T-helper 2 cell (primary cell): ENCODE data around the gene CFAP53.

Experiments
- DNase-seq, 5 experiments: peaks; one replicate each; pipeline versions ENCODE4 v3.0.0 to v3.0.0-alpha.2; 2012 to 2022

CFAP53 gene

DNA sequence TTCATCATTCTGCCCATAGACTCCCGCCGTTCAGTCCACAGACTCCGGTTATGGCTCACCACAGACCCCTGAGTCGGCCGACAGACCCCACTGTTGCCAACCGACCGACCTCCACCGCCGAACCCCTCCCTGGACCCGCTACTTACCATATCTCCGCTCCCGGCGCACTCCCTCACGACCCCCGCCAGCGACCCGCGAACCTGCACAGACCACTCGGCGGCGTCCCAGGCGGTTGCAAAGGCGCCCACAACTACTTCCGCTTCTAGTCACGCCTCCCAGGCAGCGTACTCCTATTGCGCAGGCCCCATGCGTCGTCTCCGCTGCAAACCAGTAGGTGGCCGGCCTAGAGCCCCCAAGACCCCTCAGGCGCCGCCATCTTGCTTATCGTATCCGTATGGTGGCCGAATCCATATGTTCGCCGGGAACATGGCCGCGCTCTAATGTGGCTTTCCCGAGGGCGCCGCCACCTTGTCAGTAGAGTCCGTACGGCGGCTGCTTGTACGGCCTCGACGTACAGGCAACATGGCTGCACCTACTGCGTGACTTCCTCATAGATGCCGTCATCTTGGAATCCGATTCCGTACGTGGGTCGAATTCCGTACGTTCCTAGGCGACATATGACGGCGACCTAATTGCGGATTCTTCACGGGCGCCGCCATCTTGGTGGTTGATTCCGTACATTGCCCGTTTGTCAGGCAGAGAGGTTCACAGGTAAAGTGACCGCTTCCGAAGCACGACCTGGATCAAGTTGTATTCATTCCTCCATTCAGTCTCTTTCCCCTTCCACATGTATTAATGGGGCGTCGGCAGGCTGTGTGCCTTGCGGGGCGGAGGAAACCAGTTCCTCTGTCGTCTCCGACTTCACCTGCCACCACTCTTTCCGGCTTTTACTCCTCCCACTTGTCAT, 21.4 kb upstream of the CFAP53 start, which contains the start of gene CXXC1:
CXXC1 (minus strand) TSS at position 252 of the 907 bp plus-strand sequence; CDS start at position 149, 103 bp downstream.
- peak; percentile 91 to 100 (median 98) for DNase-seq

DNA sequence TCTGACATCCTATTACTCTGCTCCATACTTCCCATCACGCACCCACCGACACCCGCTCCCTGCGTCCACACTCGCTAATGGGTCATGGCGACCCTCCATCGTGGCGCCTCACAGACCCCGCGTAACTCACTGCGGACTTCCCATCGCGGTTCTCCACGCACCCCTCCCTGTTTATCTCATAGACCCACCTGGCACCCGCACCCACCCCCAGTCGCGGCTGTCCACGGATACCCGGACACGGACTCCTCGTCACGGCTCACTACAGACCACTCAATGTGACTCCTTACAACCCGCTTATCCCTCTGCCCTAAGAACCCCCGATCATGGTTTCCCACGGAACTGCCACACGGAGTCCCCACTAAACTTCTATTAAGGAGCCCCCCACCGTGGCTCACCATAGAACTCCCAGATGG, 20.7 kb upstream of the CFAP53 start:
- no peak for DNase-seq

DNA sequence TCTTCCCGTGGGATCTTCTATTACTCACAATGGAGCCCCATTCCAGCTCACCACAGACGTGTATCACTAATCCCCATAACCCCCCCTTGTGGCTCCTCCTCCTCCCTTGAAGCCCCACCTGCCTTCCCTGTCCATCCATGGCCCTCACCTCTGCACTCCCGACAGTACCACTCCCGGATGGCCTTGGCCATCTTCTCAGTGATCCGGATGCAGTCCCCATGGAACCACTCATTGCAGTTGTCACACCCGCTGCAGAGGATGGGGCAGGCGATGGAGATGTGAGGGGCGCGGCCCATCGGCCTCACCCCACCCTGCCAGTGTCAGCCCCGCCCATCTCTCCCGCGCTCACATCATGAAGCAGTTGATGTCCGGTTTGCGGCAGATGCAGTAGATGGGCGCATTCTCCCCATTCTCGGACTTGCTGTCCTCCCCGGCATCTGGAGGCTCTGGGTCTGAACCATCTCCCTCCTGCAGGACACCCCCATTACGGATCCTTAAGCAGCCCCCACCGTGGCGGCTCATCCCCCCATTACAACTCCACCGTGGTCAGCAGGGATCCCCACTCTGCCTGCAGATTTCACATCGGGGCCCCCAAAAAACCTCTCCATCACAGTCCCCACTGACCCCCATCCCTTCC, 20.2 kb upstream of the CFAP53 start:
- DNase-seq = peak in 1 of 5 experiments; percentile 65

DNA sequence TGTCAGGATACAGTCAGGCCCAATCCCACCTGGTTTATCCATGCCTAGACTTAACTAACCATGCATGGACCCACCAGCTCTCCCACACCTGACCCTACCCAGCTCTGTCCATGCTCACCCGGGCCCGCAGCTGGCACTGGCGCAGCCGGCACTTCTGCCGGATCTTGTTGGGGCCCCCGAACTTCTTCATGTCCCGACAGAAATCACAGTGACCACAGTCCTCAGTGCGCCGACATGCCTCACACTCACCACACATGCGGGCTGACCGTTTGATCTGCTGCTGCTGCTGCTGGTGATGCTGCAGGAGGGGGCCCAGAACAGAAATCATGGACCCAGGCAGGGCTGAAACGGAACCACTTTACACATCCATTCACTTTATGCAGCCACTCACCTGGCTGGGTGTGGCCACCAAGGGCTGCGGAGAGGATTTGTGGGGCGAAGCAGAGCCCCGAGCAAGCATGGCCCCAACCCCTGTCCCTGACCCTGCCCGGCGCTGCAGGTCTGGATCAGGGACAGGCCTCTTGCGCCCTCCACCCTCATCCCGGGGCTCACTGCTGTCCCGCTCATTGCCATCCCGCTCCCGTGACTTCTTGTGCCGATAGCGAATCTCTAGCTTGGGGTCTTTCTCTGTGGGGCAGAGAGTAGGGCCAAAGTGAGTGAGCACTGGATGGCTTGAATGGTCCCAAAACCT, 19.5 kb upstream of the CFAP53 start:
- no peak for DNase-seq

DNA sequence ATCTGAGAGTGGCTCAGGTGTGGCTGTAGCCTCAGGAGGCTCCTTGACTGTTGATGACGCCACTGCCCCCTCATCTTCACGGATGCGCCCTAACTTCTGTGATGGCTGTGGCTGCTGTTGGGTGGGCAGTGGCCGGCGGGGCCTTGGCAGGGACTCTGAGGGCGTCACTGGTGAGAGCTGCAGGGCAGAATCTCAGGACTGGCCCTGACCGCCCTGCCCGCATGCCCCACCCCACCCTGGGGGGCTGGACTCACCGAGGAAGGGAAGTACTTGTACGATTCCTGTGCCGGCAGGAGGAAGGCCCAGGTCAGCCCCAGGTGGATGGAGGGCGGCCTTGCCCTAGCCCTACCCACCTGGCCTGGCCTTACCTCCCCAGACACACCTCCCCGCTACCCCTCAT, 18.8 kb upstream of the CFAP53 start:
- DNase-seq = no peak

DNA sequence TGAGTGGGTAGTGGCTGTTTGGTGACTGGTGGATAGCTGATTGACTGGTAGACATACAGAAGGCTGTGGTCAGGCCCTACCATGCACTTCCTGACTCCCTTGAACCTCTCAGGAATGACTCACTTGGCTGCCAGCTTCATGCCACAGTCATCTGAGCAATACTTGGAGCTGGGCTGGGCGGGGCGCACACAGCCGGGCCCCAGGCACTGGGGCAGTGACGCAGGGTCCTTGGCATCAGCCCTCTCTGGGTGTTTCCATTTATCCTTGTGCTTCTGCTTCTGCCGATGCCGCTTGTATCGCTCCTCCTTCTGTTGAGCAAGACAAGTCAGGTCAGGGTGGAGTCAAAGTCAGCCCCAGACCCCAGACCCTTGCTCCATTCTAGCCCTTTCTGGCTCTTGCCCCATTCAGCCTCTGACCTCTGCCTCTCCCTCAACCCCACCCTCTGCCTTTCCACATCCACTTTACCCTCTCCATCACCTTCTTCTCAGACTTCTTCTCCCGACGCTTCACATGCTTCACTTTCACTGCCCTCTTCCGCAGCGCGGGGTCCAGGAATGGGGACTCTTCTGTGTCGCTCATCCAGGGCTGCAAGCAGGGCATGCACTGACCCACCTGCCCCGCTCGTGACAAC, 18.1 kb upstream of the CFAP53 start:
- DNase-seq = no peak

DNA sequence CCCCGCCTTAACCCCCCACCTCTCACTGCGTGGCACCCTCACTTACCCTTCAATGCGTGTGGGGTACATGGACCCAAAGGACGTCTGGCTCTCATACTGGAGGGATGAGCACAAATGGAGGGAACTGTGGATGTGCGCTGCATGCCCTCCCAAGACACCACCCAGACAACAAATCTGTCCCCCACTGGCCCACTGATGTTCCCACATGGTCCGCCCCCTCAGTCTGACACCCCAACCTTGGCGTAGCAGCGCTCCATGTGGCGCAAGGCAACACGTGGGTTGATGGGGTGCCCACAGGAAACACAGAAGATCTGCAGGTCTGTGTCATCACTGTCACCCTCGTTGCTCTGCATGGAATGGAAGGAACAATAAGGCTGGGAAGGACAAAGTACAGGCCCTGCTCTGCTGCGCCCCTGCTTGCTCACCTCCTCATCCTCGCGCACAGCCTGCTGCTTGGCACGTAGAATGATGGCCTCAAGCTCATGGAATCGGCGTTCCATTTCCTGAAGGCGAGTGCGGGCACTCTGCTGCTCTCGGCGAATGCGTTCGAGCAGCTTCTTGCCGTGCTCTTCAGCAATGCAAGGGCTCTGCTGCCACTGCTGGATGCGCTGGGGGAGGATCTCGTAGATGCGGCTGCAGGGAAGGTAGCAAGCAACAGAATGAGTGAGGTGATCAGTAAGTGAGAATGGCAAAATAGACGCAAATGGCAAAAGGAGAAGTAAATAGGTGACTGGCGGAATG, 17.3 kb upstream of the CFAP53 start:
- DNase-seq = no peak

DNA sequence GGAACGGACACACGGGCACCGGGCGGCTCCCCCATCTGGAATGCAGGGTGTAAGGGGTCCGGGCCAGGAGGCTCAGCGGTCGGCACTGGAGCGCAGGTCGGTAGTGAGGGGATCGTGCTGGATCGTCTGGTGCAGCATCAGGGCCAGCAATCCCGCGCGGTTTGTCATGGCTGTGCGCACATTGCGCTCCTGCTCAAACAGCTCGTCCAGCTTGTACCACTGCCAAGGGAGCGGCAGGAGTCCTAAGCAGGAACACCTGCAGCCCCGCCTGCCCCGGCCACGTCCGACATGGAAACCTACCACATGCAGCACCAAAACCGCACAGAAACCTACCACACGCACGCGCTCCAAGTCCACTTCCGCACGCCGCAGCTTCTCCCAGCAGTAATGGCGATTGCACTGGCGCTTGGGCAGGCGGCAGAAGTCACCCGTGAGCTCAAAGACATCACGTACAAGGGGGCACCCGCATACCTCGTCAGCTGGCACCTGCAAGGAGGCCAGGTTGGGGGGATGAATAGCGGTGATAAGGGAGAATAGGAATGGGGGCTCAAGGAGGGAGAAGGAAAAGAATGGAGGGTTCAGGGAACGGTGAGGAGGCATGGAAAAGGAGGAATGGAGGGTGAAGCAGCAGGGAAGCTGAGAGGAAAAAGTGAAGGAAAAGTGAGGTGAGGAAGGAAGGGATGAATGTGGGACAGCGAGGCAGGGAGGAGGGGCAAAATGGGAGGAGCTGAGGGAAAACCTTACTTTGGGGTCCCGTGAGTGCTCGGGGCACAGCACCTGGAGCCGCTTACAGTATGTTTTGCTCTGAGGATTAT, 16.4 kb upstream of the CFAP53 start:
- DNase-seq = no peak

DNA sequence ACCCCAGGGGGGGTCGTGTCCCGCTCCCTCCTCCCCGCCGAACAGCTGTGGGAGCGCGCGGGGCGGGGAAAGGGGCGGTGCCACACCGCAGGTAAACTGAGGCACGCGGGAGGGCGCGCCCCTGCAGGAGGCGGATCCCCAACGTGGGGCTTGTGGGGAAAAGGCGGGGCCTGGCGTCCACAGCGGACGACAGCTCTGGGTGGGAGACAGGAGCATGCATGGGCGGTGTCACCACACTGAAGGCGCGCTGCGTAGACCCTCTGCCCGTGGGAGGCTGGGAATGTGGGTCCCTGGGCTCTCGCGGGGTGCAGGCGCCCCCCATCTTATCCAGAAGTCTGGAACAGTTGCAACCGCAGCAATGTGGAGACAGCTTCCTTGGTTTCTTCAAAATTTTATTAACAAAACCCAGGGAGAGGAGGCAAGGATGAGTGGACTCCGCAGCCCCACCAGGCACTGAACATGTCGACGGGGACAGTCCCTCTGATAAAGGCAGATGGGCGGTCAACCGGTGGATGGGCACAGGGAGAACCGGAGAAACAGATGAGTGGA, 15.8 kb upstream of the CFAP53 start:
- DNase-seq = no peak

DNA sequence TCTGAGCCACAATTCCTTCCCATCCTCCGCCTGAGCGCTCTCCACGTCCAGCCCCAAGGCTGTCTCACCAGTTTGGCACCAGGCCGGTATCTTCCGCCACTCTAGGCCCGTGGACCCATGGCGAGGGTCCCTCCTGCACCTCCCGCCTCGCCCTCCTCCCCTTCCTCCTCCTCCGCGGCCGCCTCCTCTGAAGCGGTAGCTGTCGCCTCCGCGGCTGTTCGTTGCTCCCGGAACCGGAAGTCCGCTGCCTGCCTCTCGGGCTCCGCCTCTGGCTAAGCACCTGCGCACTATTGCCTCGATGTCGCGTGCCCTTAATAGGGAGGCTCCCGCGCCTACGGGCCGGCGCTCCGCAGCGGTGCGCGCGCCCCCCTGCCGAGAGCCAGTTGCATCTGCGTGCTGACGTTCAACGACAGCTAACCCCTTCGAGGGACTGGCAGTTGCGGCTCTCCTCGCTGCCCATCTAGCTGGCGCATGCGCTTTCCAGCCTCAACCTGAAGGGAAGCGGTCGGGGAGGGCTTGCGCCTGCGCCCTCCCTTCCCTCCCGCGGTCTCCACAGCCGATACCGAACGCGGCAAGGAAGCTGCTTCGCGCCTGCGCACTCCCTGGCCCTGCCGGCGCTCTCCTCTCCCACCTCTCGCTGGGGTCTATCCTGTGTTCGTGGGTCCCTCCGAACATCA, 15.1 kb upstream of the CFAP53 start, which contains the start of gene MBD1:
MBD1 (minus strand) TSS at position 229 of the 677 bp plus-strand sequence. CDS start 1,531 bp downstream, outside the sequence.
- DNase-seq = peak; percentile 91 to 99 (median 97)

DNA sequence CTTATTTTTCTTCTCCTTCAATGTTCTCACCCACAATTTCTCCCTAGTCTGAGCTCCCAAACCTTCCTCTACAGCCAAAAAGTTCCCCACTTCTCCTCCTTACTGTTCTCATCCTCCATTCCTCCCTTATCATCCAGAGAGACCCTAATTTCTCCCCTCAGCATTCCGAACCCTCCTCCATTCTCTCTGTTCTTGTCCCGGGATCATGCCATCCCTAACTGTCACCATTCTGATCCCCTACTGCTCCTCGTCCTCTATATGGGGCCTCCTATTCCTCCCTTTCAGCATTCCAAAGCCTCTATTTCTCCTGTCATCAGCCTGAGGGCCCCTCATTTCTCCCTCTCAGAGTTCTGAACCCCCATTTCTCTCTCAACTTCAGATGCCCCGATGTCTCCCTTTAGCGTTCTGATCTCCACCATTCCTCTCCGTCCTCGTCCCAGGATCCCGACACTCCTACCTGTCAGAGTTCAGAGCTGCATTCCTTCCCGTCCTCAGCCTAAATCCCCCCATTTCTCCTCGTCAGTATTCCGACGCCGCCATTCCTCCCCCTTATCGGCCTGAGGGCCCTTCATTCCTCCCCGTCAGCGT, 14.5 kb upstream of the CFAP53 start:
- DNase-seq = no peak

DNA sequence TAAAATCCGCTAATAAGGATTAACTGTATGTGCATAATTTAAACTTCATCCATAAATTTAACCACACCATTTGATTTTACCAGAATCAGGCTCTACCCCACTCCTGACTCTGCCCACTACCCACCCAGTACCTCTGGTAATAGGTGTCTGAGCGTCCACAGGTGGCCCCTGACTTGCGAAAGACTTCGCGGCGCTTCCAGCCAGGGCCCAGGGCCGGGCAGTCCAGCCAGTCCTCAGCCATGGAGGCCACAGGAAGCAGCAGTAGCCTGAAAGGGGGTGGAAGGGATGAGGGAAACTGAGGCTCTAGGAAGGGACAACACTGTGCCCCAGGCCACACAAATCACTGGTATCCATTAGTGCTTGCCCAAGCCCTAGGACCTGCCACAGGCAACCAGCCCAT, 13.5 kb upstream of the CFAP53 start:
- no peak for DNase-seq

DNA sequence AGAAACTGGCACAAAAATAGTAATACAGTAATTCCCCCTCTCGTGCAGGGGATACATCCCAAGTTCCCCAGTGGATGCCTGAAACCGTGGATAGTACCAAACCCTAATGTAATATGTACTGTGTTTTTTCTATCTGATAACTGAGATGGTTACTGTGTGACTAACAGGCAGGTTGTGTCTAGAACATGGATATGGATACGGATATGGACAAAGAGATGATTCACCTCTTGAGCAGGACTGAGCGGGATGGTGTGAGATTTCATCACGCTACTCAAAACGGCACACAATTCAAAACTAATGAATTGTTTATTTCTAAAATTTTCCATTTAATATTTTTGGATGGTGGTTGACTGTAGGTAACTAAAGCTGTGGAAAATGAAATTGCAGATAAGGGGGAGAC, 11.6 kb upstream of the CFAP53 start:
- no peak for DNase-seq

DNA sequence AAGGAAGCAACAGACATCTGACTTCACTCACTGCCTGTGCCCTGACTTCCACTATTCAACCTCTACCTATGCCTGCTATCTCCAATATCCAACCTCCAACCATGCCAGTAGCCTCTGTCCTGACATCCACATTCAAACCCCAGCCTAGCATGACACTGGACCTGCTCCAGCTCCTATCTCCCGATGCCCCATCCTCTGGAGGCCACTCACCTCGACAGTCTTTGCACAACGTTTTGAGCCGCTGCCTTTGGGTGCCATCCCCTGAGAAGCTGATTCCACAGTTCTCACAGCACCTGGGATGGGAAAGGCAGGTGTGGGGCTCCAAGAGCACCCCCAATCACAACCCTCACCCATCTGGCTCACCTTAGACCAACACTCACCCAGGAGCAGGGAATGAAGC, 10.2 kb upstream of the CFAP53 start:
- no peak for DNase-seq

DNA sequence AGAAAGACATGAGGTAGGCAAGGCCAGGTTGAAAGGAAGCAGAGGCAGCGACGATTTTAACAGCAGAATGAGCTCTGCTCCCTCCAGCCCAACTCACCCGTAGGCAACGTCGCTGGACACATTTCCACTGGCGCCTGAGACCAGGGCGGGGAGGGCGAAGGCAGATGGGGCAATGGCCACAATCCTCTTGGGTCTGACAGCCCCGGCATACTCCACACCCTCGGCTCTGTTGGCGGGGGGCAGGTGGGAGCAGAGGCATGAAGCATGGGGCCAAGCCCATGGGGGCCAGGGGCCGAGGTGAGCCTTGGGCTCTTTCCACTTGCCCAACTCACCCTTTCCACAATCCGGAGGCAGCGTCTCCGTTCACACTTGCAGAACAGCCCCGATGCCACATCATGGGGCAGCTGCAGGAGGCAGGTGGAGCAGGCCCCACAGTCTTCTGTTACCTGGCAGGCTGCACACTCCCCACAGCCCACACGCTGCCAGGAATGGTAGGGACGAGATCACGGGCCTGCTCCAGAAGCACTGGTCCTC, 9.3 kb upstream of the CFAP53 start:
- no peak for DNase-seq

DNA sequence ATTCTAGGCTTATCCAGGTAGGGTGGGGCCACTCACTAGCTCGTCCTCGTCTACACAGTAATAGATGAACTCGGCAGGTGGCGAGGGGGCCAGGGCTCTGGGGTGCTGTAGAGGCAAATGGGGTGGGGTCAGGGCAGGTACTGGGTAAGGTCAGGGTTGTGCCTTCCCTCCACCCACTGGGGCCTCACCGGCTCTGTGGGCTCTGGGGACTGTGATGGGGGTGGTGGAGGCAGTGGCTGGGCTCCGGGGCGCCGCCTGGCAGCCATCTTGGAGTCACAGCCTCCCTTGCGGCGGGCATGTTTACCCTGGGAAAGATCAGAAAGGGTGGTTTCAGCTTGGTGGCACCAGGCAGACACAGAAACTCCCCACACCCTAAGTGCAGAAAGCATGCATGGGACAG, 8.6 kb upstream of the CFAP53 start:
- DNase-seq = no peak

DNA sequence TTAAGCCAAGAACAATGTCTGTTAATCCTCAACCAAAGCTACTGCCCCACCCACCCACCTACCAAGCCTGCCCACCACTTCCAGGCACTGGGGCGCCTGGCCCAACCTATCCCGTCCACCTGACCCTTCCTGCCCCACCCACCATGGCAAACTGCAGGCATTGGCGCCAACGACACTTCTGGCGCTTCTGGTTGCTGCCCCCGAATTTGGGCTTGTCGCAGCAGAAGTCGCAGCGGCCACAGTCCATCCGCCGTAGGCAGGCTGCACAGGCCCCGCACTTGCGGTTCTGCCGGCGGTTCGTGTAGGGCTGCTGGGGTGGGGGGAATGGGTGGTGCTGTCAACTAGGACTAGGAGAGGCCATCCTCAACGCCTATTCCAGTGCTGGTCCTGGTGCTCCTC, 7.7 kb upstream of the CFAP53 start:
- no peak for DNase-seq

DNA sequence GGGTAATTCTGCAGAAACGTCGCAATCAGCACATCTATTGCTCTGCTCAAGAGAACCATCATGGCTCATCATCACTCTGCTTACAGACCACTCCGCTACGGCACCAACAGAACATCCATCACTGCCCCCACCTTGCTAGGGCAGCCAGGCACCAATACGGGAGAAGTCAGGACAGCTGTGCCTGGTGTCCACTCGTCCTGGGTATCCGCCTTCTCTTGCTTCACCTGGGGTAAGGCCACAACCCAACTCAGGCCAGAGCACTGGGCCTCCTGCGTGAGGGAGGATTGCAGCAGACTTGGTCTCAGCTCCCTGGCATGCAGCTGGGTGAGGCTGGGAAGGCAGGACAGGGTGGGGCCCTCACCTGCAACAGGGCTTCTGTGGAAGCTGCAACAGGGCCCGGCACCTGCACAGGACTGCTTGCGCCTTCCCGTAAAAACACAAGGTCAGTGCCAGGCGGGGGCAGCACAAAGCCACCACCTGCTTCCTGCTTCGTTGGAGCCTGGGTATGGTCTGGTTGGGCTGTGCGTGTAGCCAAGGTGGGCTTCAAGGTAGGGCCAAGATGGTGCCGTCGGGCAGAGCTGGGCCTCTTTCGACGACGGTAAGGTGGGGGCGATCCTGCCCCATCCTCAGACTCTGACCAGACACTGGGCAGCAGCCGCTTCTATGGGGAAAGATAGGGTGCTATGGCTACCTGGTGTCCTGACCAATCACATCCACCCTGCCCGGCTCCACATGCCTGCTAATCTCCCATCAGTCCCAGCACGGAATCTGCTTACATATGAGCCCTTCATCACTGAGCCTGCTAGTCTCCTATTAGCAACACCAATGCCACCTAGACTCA, 7.1 kb upstream of the CFAP53 start:
- no peak for DNase-seq

DNA sequence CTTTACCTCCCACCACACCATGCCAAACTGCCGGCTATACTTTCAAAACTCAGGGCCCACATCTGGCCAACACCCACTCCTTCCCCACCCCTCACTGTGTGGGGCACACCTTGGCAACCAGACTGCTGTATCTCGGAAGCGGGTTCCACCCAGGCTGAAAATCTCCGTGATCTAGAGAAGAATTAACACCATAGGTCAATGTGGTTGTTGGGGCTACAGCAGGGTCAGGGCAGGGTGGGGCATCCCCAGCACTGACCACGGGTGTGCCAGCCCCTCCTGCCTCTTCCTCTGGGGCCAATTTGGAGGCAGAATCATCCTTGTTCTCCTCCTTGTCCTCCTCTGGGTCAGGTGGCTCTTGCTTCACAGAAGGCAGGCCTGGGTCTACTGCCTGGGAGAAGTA, 6.3 kb upstream of the CFAP53 start:
- no peak for DNase-seq
